ENCODE data around the gene ERC2.

DNA sequence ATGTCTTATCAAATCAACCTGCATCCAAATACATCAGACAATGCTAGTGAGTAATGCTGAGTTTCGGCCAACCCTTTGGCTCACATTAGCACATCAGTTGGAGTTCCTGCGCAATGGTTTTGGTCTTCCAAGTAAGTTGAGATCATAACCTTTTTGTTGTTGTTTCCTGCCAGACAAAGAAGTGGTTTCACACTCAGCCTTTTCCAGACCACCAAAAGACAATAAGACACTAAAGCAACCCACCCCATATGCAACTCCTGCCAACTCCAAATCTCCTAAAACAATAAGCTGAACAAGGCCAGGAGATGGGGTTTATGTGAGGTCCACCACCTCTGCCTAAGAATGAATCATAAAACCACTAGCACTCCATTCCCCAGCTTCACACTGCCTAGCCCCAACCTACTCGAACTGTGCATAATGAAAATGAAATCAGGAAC is 177.0 kb downstream of the ERC2 start:
- no peak for TF ChIP-seq POLR2A (IDR thresholded peaks at IDR 0.05; ENCODE audit: extremely low read depth, insufficient read length)
- TF ChIP-seq, protein P1, sequence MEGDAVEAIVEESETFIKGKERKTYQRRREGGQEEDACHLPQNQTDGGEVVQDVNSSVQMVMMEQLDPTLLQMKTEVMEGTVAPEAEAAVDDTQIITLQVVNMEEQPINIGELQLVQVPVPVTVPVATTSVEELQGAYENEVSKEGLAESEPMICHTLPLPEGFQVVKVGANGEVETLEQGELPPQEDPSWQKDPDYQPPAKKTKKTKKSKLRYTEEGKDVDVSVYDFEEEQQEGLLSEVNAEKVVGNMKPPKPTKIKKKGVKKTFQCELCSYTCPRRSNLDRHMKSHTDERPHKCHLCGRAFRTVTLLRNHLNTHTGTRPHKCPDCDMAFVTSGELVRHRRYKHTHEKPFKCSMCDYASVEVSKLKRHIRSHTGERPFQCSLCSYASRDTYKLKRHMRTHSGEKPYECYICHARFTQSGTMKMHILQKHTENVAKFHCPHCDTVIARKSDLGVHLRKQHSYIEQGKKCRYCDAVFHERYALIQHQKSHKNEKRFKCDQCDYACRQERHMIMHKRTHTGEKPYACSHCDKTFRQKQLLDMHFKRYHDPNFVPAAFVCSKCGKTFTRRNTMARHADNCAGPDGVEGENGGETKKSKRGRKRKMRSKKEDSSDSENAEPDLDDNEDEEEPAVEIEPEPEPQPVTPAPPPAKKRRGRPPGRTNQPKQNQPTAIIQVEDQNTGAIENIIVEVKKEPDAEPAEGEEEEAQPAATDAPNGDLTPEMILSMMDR (IDR thresholded peaks at IDR 0.05; ENCODE audit: low read depth, low read length): no peak

Data from NB4 (cell line).